Erythroblast (primary cell): Measurements from ENCODE around the gene CLSTN2.

ENCODE experiments used
- DNase-seq, 2 experiments: peaks; one replicate each; lab custom pipeline; 2025; lab: John Stamatoyannopoulos, UW
- GATA1 ChIP-seq: IDR thresholded peaks from 2 replicates; pipeline ENCODE4 v1.6.1; 2011; ENCODE audit warnings: low read depth, mild to moderate bottlenecking, control low read depth, low read length, moderate library complexity
- POLR2A ChIP-seq: IDR thresholded peaks from 2 replicates; pipeline ENCODE4 v1.6.1; 2011; ENCODE audit warnings: mild to moderate bottlenecking, low read length

CLSTN2 gene

DNA sequence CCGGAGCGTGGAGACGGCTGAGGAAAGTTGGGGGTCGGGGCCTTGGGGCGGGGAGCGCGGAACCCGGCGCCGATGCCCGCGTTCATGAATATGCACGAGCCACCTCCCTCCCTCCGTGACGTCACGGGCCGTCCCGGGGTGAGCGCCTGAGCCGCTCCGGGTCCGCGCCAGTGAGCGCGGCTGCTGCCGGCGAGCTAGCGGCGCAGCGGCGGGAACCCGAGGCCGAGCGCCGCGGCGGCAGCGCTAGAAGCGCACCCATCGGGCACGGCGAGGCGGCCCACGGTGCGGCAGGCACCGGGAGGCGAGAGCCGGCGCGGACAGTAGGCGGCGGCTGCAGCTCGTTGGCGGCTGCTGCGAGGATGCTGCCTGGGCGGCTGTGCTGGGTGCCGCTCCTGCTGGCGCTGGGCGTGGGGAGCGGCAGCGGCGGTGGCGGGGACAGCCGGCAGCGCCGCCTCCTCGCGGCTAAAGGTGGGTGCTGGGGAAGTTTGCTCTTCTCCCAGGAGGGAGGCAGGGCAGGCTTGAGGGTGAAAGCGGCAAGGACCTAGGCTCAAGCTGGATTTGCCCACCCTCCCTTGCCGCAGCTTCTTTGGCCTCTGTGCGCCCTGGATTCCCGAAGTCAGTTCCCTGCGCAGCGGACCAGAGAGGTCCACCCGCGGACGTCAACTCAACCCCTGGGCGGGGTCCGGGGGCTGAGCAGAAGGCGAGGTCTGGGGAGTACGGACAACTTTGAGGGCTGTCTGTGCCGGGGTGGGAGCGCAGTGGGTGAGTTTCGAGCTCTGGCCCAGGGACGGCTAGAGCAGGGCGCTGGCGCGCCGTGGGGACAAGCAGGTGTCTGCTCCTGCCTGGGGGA lies at the start of gene CLSTN2:
Gene CLSTN2, plus strand, starts transcription at position 170 of the 850 bp plus-strand sequence.
- DNase-seq, result peak; percentile 30 to 35

DNA sequence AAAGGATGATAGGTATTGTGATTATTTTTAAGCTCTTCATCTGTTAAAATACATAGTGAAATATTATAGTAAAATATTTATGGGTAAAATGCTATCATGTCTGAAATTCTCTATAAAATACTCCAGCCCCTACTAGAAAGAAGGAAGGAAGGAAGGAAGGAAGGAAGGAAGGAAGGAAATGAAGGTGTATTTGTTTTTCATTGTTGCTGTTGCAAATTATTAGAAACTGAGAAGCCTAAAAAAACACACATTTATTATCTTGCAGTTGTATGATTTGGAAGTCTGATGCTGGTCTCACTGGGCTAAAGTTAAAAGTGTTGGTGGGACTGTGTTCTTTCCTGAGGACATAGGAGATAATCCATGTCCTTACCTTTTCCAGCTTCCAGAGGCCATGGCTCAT lies 47.6 kb upstream of the CLSTN2 start:
- TF ChIP-seq POLR2A, result no peak
- TF ChIP-seq GATA1, result no peak
- no peak for DNase-seq

More for the DNA sequence above, at the start of gene CLSTN2:
- no peak for TF ChIP-seq GATA1
- TF ChIP-seq POLR2A, result no peak

DNA sequence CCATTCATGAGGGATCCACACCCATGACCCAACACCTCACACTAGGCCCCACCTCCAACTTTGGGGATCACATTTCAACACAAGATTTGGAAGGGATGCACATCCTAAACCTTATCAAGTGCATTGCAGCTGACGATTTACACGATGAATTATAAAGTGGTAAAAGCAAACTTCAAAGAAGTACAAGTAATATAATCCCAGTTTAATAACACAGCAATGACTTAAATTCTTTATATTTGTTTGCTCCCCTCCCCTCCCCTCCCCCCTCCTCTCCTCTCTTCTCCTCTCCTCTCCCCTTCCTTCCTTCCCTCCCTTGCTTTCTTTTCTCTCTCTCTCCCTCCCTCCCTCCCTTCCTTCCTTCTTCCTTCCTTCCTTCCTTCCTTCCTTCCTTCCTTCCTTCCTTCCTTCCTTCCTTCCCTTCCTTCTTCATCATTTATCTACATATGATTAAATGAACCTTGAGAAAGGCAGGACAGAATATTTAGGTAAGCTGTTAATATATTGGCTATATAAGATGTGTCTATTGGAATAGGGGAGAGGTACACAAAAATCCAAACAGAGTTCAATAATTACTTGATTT lies 46.3 kb upstream of the CLSTN2 start:
- DNase-seq, result no peak
- TF ChIP-seq GATA1 (no peak), POLR2A (no peak)

DNA sequence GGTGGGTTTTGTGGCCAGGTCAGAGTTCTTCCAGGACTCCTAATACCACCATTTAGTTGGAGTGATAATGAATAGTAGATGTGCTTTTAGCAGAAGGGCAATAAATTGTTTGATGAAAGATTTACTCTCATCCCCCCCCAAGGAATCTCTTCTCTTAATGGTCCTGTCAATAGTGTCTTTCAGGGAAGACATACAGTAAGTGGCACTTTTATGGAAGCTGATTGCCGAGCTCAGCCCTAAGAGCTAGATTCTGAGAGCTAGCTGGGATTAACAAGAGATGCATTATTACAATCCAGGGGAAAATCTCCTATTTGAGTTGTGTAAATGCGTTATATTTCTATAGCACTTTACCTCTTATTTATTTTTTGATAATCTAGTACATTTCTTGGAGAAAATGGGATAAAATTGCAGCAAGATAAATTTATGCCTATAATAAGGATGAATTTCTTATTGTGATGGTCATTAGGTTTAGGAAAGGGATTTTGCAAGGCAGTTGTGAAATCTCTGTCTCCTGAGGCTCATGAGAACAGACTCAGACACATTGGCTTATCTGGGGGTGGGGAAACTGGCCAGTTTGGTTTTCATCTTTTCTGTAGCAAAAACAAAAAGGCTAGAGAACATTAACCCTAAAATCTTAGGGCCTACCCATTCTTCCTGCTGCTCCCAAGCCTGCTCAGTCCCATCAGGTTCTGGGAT lies 41.6 kb upstream of the CLSTN2 start:
- TF ChIP-seq POLR2A (no peak), GATA1 (no peak)
- DNase-seq, result no peak

DNA sequence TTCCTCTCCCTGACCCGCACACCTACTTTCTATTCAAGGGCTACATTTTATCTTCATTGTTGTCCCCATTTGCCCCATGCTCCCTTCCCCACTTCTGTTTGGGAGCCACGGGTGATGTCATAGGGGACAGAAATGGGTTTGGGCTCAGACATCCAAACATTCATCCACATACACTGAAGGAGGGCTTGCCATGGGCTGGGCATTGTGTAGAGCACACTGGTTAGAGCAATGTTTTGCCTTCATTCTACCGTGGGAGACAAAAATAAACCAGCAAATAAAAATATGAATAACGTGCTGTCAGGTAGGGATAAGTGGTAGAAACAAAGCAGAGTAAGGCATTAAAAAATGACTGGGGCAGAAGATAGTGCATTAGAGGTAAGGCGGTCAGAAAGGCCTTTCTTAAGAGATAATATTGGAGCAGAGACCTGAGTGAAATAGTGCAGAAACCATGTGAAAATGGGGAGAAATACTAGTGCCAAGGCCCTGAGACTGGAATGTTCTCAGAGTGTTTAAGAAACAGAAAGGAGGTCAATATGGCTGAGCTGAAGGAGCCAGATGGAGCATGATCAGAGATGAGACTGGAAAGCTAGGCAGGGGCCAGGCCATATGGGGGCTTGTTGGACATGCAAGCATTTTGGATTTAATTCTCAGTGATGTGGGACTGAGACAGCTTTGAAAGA lies 40.9 kb upstream of the CLSTN2 start:
- TF ChIP-seq GATA1, result no peak
- no peak for TF ChIP-seq POLR2A
- no peak for DNase-seq

DNA sequence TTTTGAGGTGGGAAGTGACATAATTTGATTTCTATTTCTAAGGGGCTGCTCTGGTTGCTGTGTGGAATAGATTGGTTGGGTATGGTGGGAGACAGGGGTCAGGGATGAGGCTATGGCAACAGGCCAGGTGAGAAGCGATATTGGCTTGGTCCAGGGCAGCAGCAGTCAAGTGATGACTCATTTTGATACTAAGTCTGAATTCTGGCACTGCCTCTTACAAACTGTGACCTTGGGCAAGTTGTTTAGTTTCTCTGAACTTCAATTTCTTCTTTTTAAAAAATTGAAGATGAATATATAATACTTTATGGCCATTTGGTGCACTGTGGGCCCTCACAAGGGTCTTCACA lies 40.4 kb upstream of the CLSTN2 start:
- DNase-seq, result no peak
- TF ChIP-seq GATA1 (no peak), POLR2A (no peak)

DNA sequence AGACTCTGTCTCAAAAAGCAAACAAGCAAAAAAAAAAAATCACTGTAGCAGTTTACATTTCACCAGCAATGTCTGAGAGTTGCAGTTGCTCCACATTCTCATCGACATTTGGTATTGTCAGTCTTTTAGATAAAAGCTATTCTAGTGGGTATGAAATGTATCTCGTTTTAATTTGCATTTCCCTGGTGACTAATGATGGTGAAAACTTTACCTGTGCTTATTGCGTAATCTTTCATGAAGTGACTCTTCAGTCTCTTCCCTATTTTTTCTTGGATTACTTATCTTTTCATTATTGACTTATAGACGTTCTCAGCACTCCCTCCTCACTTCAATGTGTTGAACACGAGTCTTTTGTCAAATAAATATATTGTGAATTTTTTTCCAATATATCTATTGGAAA lies 37.2 kb upstream of the CLSTN2 start:
- DNase-seq, result no peak
- TF ChIP-seq POLR2A (no peak), GATA1 (no peak)

DNA sequence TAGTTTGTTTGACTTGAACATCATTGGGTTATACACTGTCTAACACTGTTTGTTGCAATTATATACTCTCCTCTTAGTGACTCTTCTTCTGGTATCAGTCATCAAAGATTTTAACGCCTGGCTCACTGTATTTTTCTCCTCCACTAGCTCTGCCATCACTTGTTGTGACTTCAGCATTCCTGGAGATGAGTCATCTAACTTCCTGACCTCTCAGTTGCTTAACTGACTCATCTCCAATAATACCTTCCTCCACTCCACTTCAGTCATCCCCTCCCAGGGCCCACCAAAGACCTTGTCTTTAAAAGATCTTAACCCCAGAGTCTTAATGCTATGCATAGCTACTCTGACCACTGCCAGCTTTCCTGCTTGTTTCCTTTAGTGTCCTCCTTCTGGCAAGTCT lies 28.6 kb upstream of the CLSTN2 start:
- no peak for DNase-seq
- TF ChIP-seq POLR2A (no peak), GATA1 (no peak)

DNA sequence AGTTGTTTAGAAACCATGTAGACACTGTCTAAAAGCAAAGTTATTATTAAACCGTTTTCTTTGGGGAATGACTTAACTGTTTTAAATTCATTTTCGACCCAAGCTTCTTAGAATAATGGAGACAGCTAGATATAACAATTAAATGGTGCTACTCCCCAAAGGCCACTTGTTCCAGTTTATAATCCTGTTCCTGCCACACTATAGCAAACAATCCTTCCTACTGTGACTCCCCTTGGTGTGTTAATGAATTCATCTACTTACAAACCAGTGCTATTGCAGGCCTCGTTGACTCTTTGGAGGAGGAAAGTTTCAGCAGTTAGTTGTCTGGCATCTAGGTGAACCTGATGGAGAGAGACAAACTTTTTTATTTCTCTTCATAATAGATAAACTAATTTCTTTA lies 25.2 kb upstream of the CLSTN2 start:
- DNase-seq, result no peak
- TF ChIP-seq GATA1, result no peak
- TF ChIP-seq POLR2A, result no peak

DNA sequence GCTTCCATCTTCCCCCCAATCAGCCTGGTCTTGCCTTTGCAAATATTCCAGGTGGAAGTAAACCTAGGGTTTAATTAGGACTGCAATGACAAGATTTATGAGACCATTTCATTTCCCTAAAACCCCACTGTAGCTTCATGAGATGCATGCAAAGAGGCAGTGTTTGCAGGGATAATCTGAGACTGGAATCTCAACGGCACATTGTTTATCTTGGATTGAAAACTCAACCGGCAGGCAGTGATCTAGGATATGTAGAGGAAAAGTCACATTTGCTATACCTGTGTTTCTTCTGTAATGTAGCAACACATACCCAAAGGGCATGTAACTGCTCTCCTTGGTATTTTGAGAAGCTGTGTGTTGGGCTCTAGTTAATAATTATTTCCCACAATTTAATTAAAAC lies 18.7 kb upstream of the CLSTN2 start:
- no peak for TF ChIP-seq GATA1
- no peak for TF ChIP-seq POLR2A
- DNase-seq, result no peak

DNA sequence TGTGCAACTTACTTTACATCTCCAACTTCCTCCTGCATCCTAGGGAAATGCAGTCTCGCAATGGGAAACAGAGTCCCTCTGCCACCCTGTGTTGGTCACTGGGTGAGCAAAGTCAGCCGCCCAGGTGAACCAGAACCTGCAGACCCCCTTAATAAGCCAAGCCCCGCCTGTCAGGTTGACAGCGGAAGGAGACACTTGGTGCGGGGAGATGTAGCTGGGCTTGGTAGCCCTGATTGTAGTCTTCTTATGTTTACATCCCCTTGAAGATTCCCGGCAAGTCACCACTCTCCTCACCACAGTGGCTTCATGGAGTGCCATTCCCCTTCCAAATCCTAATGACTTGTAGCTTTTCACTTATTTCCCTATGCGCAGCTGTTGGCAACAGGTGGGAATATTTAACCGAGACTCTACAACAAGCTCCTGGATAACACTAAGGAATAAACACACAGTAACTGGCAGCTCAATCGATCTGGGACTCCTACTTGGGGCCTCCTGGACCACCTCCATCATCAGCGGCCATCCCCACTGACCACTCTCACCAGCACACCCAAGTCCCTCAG lies 17.7 kb upstream of the CLSTN2 start:
- DNase-seq, result no peak
- no peak for TF ChIP-seq GATA1

DNA sequence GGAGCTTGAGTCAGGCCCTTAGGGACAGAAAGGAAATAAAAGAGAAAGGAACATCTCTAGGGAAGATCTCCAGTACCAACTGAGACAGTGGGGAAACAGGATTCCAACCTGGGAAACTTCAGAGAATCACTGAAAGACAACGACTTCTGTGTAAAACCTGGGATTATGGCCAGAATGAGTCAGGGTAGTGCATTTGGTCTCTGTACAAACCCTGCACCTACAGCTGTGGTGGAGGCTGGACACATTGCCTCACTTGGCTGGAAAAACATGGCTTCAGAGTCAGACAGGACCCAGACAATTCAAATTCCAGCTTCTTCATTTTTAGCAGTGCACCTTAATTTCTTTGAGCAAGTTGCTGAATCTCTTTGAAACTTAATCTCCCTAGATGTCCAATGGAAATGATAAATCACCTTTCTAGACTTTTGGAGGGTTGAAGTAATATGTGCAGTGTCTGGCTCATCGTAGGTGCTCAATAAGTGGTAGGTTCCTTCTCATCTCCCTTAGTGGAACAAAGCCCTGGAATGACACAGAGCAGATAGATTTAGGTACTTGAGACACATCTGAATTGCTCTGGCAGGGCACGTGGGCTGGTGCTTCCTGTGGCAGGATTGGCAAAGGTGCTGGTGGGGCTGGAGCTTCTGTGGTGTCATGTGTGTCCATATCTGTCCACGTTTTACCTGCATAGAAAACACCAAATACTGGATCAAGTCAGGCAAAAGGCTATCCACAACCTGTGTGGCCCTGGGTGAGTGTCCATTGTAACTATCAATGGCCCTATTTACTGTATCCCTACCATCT lies 6.1 kb upstream of the CLSTN2 start:
- no peak for DNase-seq
- TF ChIP-seq POLR2A (no peak), GATA1 (no peak)

DNA sequence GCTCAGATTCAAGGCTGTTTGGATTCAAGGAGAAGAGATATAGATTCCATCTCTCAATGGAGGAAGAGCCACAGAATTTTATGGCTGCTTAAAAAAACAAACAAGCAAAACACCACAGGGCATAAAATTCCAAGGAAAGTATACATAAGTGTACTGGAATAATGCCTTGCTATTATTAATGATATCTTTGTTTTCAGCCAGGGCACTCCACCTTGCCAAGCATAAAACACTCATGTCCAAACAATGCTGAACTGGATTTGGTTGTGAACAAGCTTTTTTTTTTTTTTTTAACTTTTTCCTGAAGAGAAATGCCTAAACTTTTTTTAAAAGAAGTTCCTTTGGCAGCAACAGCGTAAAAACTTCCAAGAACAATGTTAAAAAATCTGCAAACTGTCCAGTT lies 4.8 kb upstream of the CLSTN2 start:
- no peak for DNase-seq
- TF ChIP-seq POLR2A (no peak), GATA1 (no peak)
